A673 (cell line): ENCODE results near the gene RYR1.

Source experiments
- EZH2 ChIP-seq: fragments of 200-600 bp; sonication (generic); IDR thresholded peaks from 2 replicates; pipeline ENCODE4 v1.6.1; 2017; ENCODE audit warnings: borderline replicate concordance, low read depth, mild to moderate bottlenecking, mixed read lengths, antibody characterized with exemption, low read length; ENCODE audit not compliant: poor library complexity, severe bottlenecking
- TF ChIP-seq, protein P1 (sequence below): fragments of 300-800, 200-600 bp; sonication (generic); conservative IDR thresholded peaks from 2 replicates; pipeline ENCODE4 v1.5.1; 2017; ENCODE audit warnings: low read depth, mild to moderate bottlenecking, antibody characterized with exemption, low read length, moderate library complexity, mixed read lengths

DNA sequence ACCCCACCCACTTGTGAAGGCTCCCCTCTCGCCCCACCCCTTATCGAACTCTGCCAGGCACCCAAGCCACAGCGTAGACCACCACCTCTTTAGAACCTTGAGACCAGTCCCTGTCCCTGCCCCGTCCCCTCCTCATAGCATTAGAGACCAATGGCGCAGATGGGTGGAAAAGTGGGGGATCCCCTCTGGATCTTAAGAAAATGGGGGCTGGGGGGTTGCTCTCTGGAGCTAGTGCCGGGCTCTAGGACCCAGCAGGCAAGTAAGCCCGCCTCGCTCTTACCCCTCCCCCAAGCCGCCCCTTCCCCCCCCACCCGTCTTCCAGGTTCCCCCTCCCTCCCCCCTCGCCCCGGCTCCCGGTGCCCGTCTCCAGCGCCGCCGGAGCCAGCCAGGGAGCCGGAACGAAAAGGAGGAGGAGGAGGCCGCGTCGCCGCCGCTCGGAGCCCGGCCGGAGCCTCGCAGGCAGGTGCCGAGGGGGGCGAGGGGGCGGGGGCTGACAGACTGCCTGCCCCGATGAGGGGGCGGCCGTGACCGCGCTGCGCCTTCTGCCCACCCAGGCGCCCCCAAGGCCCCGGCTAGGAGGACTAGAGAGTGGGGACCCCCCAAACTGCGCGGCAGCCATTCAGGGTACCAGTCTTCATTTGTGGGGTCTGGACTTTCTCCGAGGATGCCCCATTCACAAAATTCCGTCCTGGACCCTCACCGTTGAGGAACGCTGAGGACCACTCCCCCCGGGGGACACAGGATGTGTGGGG, 45.0 kb upstream of the RYR1 start, which contains the start of gene SPRED3:
- TF ChIP-seq EZH2 = no peak
- TF ChIP-seq, protein P1, sequence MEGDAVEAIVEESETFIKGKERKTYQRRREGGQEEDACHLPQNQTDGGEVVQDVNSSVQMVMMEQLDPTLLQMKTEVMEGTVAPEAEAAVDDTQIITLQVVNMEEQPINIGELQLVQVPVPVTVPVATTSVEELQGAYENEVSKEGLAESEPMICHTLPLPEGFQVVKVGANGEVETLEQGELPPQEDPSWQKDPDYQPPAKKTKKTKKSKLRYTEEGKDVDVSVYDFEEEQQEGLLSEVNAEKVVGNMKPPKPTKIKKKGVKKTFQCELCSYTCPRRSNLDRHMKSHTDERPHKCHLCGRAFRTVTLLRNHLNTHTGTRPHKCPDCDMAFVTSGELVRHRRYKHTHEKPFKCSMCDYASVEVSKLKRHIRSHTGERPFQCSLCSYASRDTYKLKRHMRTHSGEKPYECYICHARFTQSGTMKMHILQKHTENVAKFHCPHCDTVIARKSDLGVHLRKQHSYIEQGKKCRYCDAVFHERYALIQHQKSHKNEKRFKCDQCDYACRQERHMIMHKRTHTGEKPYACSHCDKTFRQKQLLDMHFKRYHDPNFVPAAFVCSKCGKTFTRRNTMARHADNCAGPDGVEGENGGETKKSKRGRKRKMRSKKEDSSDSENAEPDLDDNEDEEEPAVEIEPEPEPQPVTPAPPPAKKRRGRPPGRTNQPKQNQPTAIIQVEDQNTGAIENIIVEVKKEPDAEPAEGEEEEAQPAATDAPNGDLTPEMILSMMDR = no peak
